NCI-H2107 treated with DMSO at 0.1 percent for 48 hours (cell line): ENCODE results near the gene CDPF1.

Source experiments
- DNase-seq: peaks from one replicate; lab custom pipeline; 2025; ENCODE audit not compliant: unreplicated experiment; lab: John Stamatoyannopoulos, UW

CDPF1 gene

GRCh38 chr22:46259374-46259773, 9.3 kb upstream of the CDPF1 start:
- no peak for DNase-seq

- DNase-seq, result no peak
Measured at GRCh38 chr22:46256358-46256958, 6.4 kb upstream of the CDPF1 start.

GRCh38 chr22:46251816-46252380, 1.8 kb upstream of the CDPF1 start:
- DNase-seq, result no peak

- DNase-seq, result no peak
Measured at GRCh38 chr22:46251266-46251665, 1.2 kb upstream of the CDPF1 start.

- no peak for DNase-seq
Measured at GRCh38 chr22:46250783-46251125, 661 bp upstream of the CDPF1 start.

- DNase-seq, result no peak
Measured at GRCh38 chr22:46247443-46247975, 2.6 kb downstream of the CDPF1 start.

GRCh38 chr22:46246178-46246577, 3.9 kb downstream of the CDPF1 start:
- DNase-seq, result no peak

GRCh38 chr22:46245511-46245910, 4.6 kb downstream of the CDPF1 start:
- DNase-seq, result no peak

- DNase-seq, result no peak
Measured at GRCh38 chr22:46244771-46245170, 5.3 kb downstream of the CDPF1 start.

- DNase-seq, result no peak
Measured at GRCh38 chr22:46242076-46242475, 8.0 kb downstream of the CDPF1 start.

- no peak for DNase-seq
Measured at GRCh38 chr22:46241396-46242007, 8.6 kb downstream of the CDPF1 start.

- no peak for DNase-seq
Measured at GRCh38 chr22:46240907-46241306, 9.2 kb downstream of the CDPF1 start.

GRCh38 chr22:46240506-46240905, 9.6 kb downstream of the CDPF1 start:
- DNase-seq, result no peak

- no peak for DNase-seq
Measured at GRCh38 chr22:46240073-46240472, 10.0 kb downstream of the CDPF1 start.

- no peak for DNase-seq
Measured at GRCh38 chr22:46239261-46240048, 10.6 kb downstream of the CDPF1 start.

GRCh38 chr22:46238541-46238940, 11.6 kb downstream of the CDPF1 start:
- no peak for DNase-seq

GRCh38 chr22:46237453-46238124, 12.5 kb downstream of the CDPF1 start:
- no peak for DNase-seq

- DNase-seq, result no peak
Measured at GRCh38 chr22:46234969-46235368, 15.1 kb downstream of the CDPF1 start.

GRCh38 chr22:46233231-46233630, 16.9 kb downstream of the CDPF1 start:
- DNase-seq, result no peak

GRCh38 chr22:46230262-46230901, 19.7 kb downstream of the CDPF1 start:
- DNase-seq, result no peak

GRCh38 chr22:46229701-46230100, 20.4 kb downstream of the CDPF1 start:
- DNase-seq, result no peak
